ENCODE results near the gene FAXDC2. TPM values are rescaled to one million over a fixed set of nuclear protein-coding genes. Genes with fewer than 3 reads are reported as not detected.

FAXDC2 gene
- total and polyA plus RNA-seq, 10 donors, result 2.3 to 34.8 (median 19.5) TPM

GRCh38 chr5:154862766-154863165, 12.4 kb upstream of the FAXDC2 start:
- TF ChIP-seq POLR2A (IDR thresholded peaks at IDR 0.05), result no peak
- TF ChIP-seq POLR2AphosphoS5 (IDR thresholded peaks at IDR 0.05), result no peak
- TF ChIP-seq, protein P1, sequence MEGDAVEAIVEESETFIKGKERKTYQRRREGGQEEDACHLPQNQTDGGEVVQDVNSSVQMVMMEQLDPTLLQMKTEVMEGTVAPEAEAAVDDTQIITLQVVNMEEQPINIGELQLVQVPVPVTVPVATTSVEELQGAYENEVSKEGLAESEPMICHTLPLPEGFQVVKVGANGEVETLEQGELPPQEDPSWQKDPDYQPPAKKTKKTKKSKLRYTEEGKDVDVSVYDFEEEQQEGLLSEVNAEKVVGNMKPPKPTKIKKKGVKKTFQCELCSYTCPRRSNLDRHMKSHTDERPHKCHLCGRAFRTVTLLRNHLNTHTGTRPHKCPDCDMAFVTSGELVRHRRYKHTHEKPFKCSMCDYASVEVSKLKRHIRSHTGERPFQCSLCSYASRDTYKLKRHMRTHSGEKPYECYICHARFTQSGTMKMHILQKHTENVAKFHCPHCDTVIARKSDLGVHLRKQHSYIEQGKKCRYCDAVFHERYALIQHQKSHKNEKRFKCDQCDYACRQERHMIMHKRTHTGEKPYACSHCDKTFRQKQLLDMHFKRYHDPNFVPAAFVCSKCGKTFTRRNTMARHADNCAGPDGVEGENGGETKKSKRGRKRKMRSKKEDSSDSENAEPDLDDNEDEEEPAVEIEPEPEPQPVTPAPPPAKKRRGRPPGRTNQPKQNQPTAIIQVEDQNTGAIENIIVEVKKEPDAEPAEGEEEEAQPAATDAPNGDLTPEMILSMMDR (IDR thresholded peaks at IDR 0.05 in 8 of 11, conservative IDR thresholded peaks at IDR 0.05 in 3 of 11), result no peak
- Histone ChIP-seq H3K4me1 (peaks cover 27 to 81% (median 54%) of the 10 kb centered on the region in 6 donors), H3K4me3 (no peak overlapping the region), H3K27ac (peak overlapping the region in 4 of 8 donors; percentile 21 to 98 (median 97)), H3K27me3 (replicated peaks in 1 of 7) (no peaks in the 10 kb centered on the region), H3K9me3 (no peaks in the 10 kb centered on the region), H3K36me3 (peaks cover 0 to 48% (median 36%) of the 10 kb centered on the region in 6 donors)
- 48 to 64% (median 50%) methylated on average over 2 of the region's 2 CpGs for WGBS, 5 donors
- intact Hi-C loops (cut with DNase I; ENCODE audit: low total_unique reads), result loop anchor here (5.0 to 10.0 kb wide), 2 partner anchors 72 to 105 kb away; partner anchors contain the start of genes GEMIN5 and LARP1
- DNase-seq, result no peak

DNA sequence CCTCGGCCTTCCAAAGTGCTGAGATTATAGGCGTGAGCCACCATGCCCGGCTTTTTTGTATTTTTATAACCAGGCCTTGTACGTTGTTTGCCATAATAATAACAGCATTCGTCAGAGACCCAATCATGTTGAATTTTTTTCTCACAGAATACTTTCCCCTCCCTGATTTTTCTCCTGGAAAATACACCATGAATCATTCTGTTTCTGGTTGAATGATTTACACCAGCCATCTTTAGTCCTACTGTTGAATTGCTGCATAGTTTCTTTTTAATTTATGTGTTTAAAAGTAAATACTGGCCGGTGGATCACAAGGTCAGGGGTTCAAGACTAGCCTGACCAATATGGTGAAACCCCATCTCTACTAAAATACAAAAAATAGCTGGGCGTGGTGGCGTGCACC, 11.5 kb upstream of the FAXDC2 start:
- intact Hi-C loops (cut with DNase I; ENCODE audit: low total_unique reads), result loop anchor here (5.0 to 10.0 kb wide), 2 partner anchors 73 to 105 kb away; partner anchors contain the start of genes GEMIN5 and LARP1
- peak overlapping the region in 5 of 8 donors; percentile 96 to 100 (median 98) for H3K27ac ChIP-seq
- no peak for DNase-seq
- H3K36me3 ChIP-seq, result peaks cover 0 to 40% (median 32%) of the 10 kb centered on the region in 6 donors
- WGBS, 5 donors, result 76 to 93% (median 77%) methylated on average over 8 of the region's 8 CpGs
- TF ChIP-seq POLR2AphosphoS5 (IDR thresholded peaks at IDR 0.05) (no peak), POLR2A (IDR thresholded peaks at IDR 0.05) (no peak)
- TF ChIP-seq, protein P1 (IDR thresholded peaks at IDR 0.05 in 8 of 11, conservative IDR thresholded peaks at IDR 0.05 in 3 of 11), result no peak
- H3K9me3 ChIP-seq, result no peaks in the 10 kb centered on the region
- H3K4me3 ChIP-seq, result peak overlapping the region in 1 of 8 donors; percentile 88
- no peaks in the 10 kb centered on the region for H3K27me3 ChIP-seq (replicated peaks in 1 of 7)
- peaks cover 27 to 84% (median 59%) of the 10 kb centered on the region in 6 donors for H3K4me1 ChIP-seq

GRCh38 chr5:154860765-154861164, 10.4 kb upstream of the FAXDC2 start:
- Histone ChIP-seq H3K36me3 (peaks cover 0 to 28% (median 20%) of the 10 kb centered on the region in 6 donors), H3K9me3 (no peaks in the 10 kb centered on the region), H3K27ac (peak overlapping the region in 7 of 8 donors; percentile 32 to 100 (median 98)), H3K27me3 (replicated peaks in 1 of 7) (no peaks in the 10 kb centered on the region), H3K4me1 (peaks cover 27 to 78% (median 58%) of the 10 kb centered on the region in 6 donors), H3K4me3 (peak overlapping the region in 5 of 8 donors; percentile 57 to 88 (median 67))
- WGBS, 5 donors, result 5 to 9% (median 8%) methylated on average over 4 of the region's 4 CpGs
- TF ChIP-seq, protein P1 (IDR thresholded peaks at IDR 0.05 in 8 of 11, conservative IDR thresholded peaks at IDR 0.05 in 3 of 11), result no peak
- no peak for TF ChIP-seq POLR2A (IDR thresholded peaks at IDR 0.05)
- no peak for TF ChIP-seq POLR2AphosphoS5 (IDR thresholded peaks at IDR 0.05)
- DNase-seq, result no peak
- intact Hi-C loops (cut with DNase I; ENCODE audit: low total_unique reads), result loop anchor here (5.0 to 10.0 kb wide), 2 partner anchors 74 to 103 kb away; partner anchors contain the start of genes GEMIN5 and LARP1

DNA sequence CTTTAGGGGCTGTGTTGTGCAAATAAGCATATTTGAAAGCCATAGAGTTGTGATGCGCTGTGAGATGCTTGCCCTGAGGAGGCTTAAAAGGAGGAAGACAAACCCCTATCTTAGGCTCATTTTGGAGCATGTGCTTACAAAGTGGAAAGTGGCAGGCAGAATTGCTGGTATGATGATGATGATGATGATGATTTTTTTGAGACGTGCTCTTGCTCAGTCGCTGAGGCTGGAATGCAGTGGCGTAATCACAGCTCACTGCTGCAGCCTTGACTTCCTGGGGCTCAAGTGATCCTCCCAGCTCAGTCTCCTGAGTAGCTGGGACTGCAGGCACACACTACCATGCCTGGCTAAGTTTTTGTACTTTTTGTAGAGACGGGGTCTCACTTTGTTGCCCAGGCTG, 9.7 kb upstream of the FAXDC2 start:
- Histone ChIP-seq H3K27me3 (replicated peaks in 1 of 7) (no peaks in the 10 kb centered on the region), H3K4me3 (peak overlapping the region; percentile 45 to 88 (median 62)), H3K9me3 (no peaks in the 10 kb centered on the region), H3K4me1 (peaks cover 27 to 72% (median 55%) of the 10 kb centered on the region in 6 donors), H3K36me3 (peaks cover 0 to 22% (median 14%) of the 10 kb centered on the region in 6 donors), H3K27ac (peak overlapping the region; percentile 92 to 100 (median 98))
- no peak for DNase-seq
- peak in 2 of 3 donors; percentile 60 for TF ChIP-seq POLR2AphosphoS5 (IDR thresholded peaks at IDR 0.05)
- no peak for TF ChIP-seq POLR2A (IDR thresholded peaks at IDR 0.05)
- TF ChIP-seq, protein P1 (IDR thresholded peaks at IDR 0.05 in 8 of 11, conservative IDR thresholded peaks at IDR 0.05 in 3 of 11), result no peak
- intact Hi-C loops (cut with DNase I; ENCODE audit: low total_unique reads), result loop anchor here (5.0 to 10.0 kb wide), 2 partner anchors 75 to 103 kb away; partner anchors contain the start of genes GEMIN5 and LARP1
- 24 to 31% (median 26%) methylated on average over 5 of the region's 5 CpGs for WGBS, 5 donors
